ENCODE data around the gene CCDC148. TPM values are rescaled to one million over a fixed set of nuclear protein-coding genes. Genes with fewer than 3 reads are reported as not detected.
A peak's percentile ranks its signal among the peaks of the same experiment; 100 is the strongest.

CCDC148 gene
- total and polyA plus RNA-seq, 2 experiments from 2014 or later = 0.39 to 2.1 TPM

GRCh38 chr2:158500333-158500732 lies 43.8 kb upstream of the CCDC148 start:
- no peaks in the 10 kb centered on the region for H3K27me3 ChIP-seq
- H3K27ac ChIP-seq = no peak overlapping the region
- H3K36me3 ChIP-seq = no peaks in the 10 kb centered on the region
- no peak overlapping the region for H3K4me3 ChIP-seq
- no peak for TF ChIP-seq CTCF (IDR thresholded peaks at IDR 0.05; ENCODE audit: low read depth, low read length)
- H3K4me1 ChIP-seq (ENCODE audit: low read depth) = peaks cover 10% of the 10 kb centered on the region
- H3K9me3 ChIP-seq (ENCODE audit: low read depth) = no peaks in the 10 kb centered on the region
- no peak for DNase-seq (ENCODE audit: low read depth in 1 of 2, low spot score in 1 of 2)

- Histone ChIP-seq H3K27me3 (no peaks in the 10 kb centered on the region), H3K36me3 (no peaks in the 10 kb centered on the region), H3K27ac (no peak overlapping the region), H3K9me3 (ENCODE audit: low read depth) (no peaks in the 10 kb centered on the region), H3K4me3 (no peak overlapping the region), H3K4me1 (ENCODE audit: low read depth) (peaks cover 10% of the 10 kb centered on the region)
- no peak for DNase-seq (ENCODE audit: low read depth in 1 of 2, low spot score in 1 of 2)
- no peak for TF ChIP-seq CTCF (IDR thresholded peaks at IDR 0.05; ENCODE audit: low read depth, low read length)
These were observed 42.8 kb upstream of the CCDC148 start for GRCh38 chr2:158499383-158499782.

GRCh38 chr2:158498749-158499136 lies 42.2 kb upstream of the CCDC148 start:
- no peak for DNase-seq (ENCODE audit: low read depth in 1 of 2, low spot score in 1 of 2)
- H3K9me3 ChIP-seq (ENCODE audit: low read depth) = no peaks in the 10 kb centered on the region
- TF ChIP-seq CTCF (IDR thresholded peaks at IDR 0.05; ENCODE audit: low read depth, low read length) = no peak
- no peak overlapping the region for H3K4me3 ChIP-seq
- no peak overlapping the region for H3K27ac ChIP-seq
- H3K36me3 ChIP-seq = no peaks in the 10 kb centered on the region
- no peaks in the 10 kb centered on the region for H3K27me3 ChIP-seq
- peaks cover 10% of the 10 kb centered on the region for H3K4me1 ChIP-seq (ENCODE audit: low read depth)

GRCh38 chr2:158498043-158498748 lies 41.6 kb upstream of the CCDC148 start:
- Histone ChIP-seq H3K36me3 (no peaks in the 10 kb centered on the region), H3K9me3 (ENCODE audit: low read depth) (no peaks in the 10 kb centered on the region), H3K4me1 (ENCODE audit: low read depth) (peaks cover 13% of the 10 kb centered on the region), H3K27me3 (no peaks in the 10 kb centered on the region), H3K4me3 (no peak overlapping the region), H3K27ac (no peak overlapping the region)
- TF ChIP-seq CTCF (IDR thresholded peaks at IDR 0.05; ENCODE audit: low read depth, low read length) = no peak
- peak in 1 of 2 donors; percentile 21 for DNase-seq (ENCODE audit: low read depth in 1 of 2, low spot score in 1 of 2)

- no peak for DNase-seq (ENCODE audit: low read depth in 1 of 2, low spot score in 1 of 2)
- no peaks in the 10 kb centered on the region for H3K36me3 ChIP-seq
- TF ChIP-seq CTCF (IDR thresholded peaks at IDR 0.05; ENCODE audit: low read depth, low read length) = no peak
- no peak overlapping the region for H3K4me3 ChIP-seq
- H3K27me3 ChIP-seq = no peaks in the 10 kb centered on the region
- no peaks in the 10 kb centered on the region for H3K9me3 ChIP-seq (ENCODE audit: low read depth)
- no peak overlapping the region for H3K27ac ChIP-seq
- H3K4me1 ChIP-seq (ENCODE audit: low read depth) = peaks cover 8% of the 10 kb centered on the region
These were observed 40.9 kb upstream of the CCDC148 start for GRCh38 chr2:158497486-158497885.

Data from cardiac muscle cell (in vitro differentiated cells and primary cell).